Stimulated activated CD8-positive, alpha-beta memory T cell treated with anti-CD3 and anti-CD28 coated beads, Interleukin-4, amount 100 ng/mL, for 1 hour (primary cell): ENCODE data around the gene KRT2.
A peak's percentile ranks its signal among the peaks of the same experiment; 100 is the strongest.
"Not testable (repeated sequence)": the region's sequence is repeated elsewhere in the genome, so short reads cannot be mapped to it uniquely, and the experiment has no call there.

Source experiments
- DNase-seq, 2 donors: peaks; one replicate each; pipeline ENCODE4 v3.0.0-alpha.2; 2020; ENCODE audit warnings: low read depth in 2 of 2, low spot score in 1 of 2

KRT2 gene

GRCh38 chr12:52685406-52685890, 33.4 kb upstream of the KRT2 start:
- DNase-seq, result no peak

GRCh38 chr12:52684431-52684830, 32.4 kb upstream of the KRT2 start:
- DNase-seq, result no peak

- no peak for DNase-seq
Measured at GRCh38 chr12:52683575-52684300, 31.7 kb upstream of the KRT2 start.

GRCh38 chr12:52682938-52683574, 31.0 kb upstream of the KRT2 start:
- DNase-seq, result no peak

GRCh38 chr12:52682381-52682660, 30.3 kb upstream of the KRT2 start:
- DNase-seq, result no peak

- peak in 1 of 2 donors; percentile 31 for DNase-seq
Measured at GRCh38 chr12:52681526-52682380, 29.7 kb upstream of the KRT2 start.

GRCh38 chr12:52680363-52680762, 28.4 kb upstream of the KRT2 start, which contains the start of gene KRT1:
TSS of gene KRT1 (minus strand) at chr12:52680407. CDS start at chr12:52680348, 59 bp downstream.
- DNase-seq, result no peak

- no peak for DNase-seq
Measured at GRCh38 chr12:52679875-52680274, 27.9 kb upstream of the KRT2 start.

GRCh38 chr12:52677671-52678070, 25.7 kb upstream of the KRT2 start:
- no peak for DNase-seq

- DNase-seq, result no peak
Measured at GRCh38 chr12:52677126-52677525, 25.1 kb upstream of the KRT2 start.

GRCh38 chr12:52676163-52676562, 24.2 kb upstream of the KRT2 start:
- no peak for DNase-seq

- DNase-seq, result no peak
Measured at GRCh38 chr12:52675301-52675701, 23.3 kb upstream of the KRT2 start.

- no peak for DNase-seq
Measured at GRCh38 chr12:52674433-52674775, 22.4 kb upstream of the KRT2 start.

GRCh38 chr12:52673713-52674432, 21.9 kb upstream of the KRT2 start:
- no peak for DNase-seq

GRCh38 chr12:52673217-52673616, 21.2 kb upstream of the KRT2 start:
- no peak for DNase-seq

- DNase-seq, result no peak
Measured at GRCh38 chr12:52672321-52672933, 20.4 kb upstream of the KRT2 start.

GRCh38 chr12:52670961-52671360, 18.9 kb upstream of the KRT2 start:
- no peak for DNase-seq

- DNase-seq, result no peak
Measured at GRCh38 chr12:52670506-52670905, 18.5 kb upstream of the KRT2 start.

- not testable (repeated sequence) for DNase-seq
Measured at GRCh38 chr12:52669941-52670340, 17.9 kb upstream of the KRT2 start.

- DNase-seq, result no peak
Measured at GRCh38 chr12:52669426-52669825, 17.4 kb upstream of the KRT2 start.

- no peak for DNase-seq
Measured at GRCh38 chr12:52667931-52668330, 15.9 kb upstream of the KRT2 start.
